ENCODE data around the gene SPATA46. TPM values are rescaled to one million over a fixed set of nuclear protein-coding genes. Genes with fewer than 3 reads are reported as not detected.

Gene SPATA46
- total and polyA plus RNA-seq, 4 donors: not detected

GRCh38 chr1:162384601-162385279 lies 8.1 kb upstream of the SPATA46 start:
- H3K9me3 ChIP-seq (ENCODE audit: control insufficient read depth in 4 of 4, insufficient read depth in 3 of 4, low read length in 3 of 4): no peaks in the 10 kb centered on the region
- no peak for DNase-seq
- no peak for TF ChIP-seq CTCF (IDR thresholded peaks at IDR 0.05; ENCODE audit: control extremely low read depth, extremely low read depth)
- WGBS, 2 donors: 93 to 98% methylated on average over 10 of the region's 10 CpGs
- no peak for ATAC-seq (ENCODE audit: insufficient read depth, low FRiP score)
- H3K27ac ChIP-seq (ENCODE audit: low read depth in 1 of 2, low read length in 1 of 2): no peak overlapping the region
- no peak overlapping the region for H3K9ac ChIP-seq (ENCODE audit: insufficient read depth in 1 of 2, low read length in 2 of 2)
- H3K27me3 ChIP-seq (ENCODE audit: control insufficient read depth in 3 of 3, insufficient read depth in 3 of 3, low read length in 2 of 3): no peaks in the 10 kb centered on the region
- H3K36me3 ChIP-seq (ENCODE audit: control insufficient read depth in 4 of 4, insufficient read depth in 4 of 4, low read length in 4 of 4): no peaks in the 10 kb centered on the region
- H3K4me3 ChIP-seq: no peak overlapping the region
- peaks cover 0 to 3% (median 0%) of the 10 kb centered on the region in 5 donors for H3K4me1 ChIP-seq (ENCODE audit: control insufficient read depth in 5 of 5, insufficient read depth in 5 of 5, low read length in 5 of 5)

DNA sequence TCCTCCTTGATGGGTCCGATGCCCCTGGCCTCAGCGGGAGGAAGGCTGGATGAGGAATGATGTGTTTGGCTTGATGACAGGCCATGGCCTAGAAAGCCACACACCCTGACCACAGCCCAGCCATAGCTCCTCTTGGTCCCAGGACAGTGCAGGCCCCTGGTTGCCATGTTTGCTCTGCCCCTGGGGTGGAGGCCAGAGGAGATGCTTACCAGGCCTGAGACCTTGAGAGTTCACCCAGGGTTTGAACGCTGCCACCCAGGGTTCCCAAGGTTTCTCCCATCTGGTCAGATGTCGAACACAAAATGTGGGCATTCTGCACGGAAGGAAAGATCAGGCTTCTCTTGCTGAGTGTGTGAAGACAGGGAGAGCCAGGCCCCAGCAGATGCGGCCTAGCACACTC lies 7.5 kb upstream of the SPATA46 start:
- WGBS, 2 donors: 94 to 97% methylated on average over 6 of the region's 6 CpGs
- no peak overlapping the region for H3K27ac ChIP-seq (ENCODE audit: low read depth in 1 of 2, low read length in 1 of 2)
- DNase-seq (no peak), ATAC-seq (ENCODE audit: insufficient read depth, low FRiP score) (no peak)
- H3K9me3 ChIP-seq (ENCODE audit: control insufficient read depth in 4 of 4, insufficient read depth in 3 of 4, low read length in 3 of 4): no peaks in the 10 kb centered on the region
- H3K9ac ChIP-seq (ENCODE audit: insufficient read depth in 1 of 2, low read length in 2 of 2): no peak overlapping the region
- H3K4me1 ChIP-seq (ENCODE audit: control insufficient read depth in 5 of 5, insufficient read depth in 5 of 5, low read length in 5 of 5): peaks cover 0 to 3% (median 0%) of the 10 kb centered on the region in 5 donors
- no peaks in the 10 kb centered on the region for H3K36me3 ChIP-seq (ENCODE audit: control insufficient read depth in 4 of 4, insufficient read depth in 4 of 4, low read length in 4 of 4)
- no peak for TF ChIP-seq CTCF (IDR thresholded peaks at IDR 0.05; ENCODE audit: control extremely low read depth, extremely low read depth)
- no peaks in the 10 kb centered on the region for H3K27me3 ChIP-seq (ENCODE audit: control insufficient read depth in 3 of 3, insufficient read depth in 3 of 3, low read length in 2 of 3)
- H3K4me3 ChIP-seq: no peak overlapping the region

GRCh38 chr1:162383516-162383915 lies 6.9 kb upstream of the SPATA46 start:
- H3K27ac ChIP-seq (ENCODE audit: low read depth in 1 of 2, low read length in 1 of 2): no peak overlapping the region
- no peaks in the 10 kb centered on the region for H3K9me3 ChIP-seq (ENCODE audit: control insufficient read depth in 4 of 4, insufficient read depth in 3 of 4, low read length in 3 of 4)
- H3K4me1 ChIP-seq (ENCODE audit: control insufficient read depth in 5 of 5, insufficient read depth in 5 of 5, low read length in 5 of 5): peaks cover 0 to 3% (median 0%) of the 10 kb centered on the region in 5 donors
- no peak for ATAC-seq (ENCODE audit: insufficient read depth, low FRiP score)
- no peak overlapping the region for H3K9ac ChIP-seq (ENCODE audit: insufficient read depth in 1 of 2, low read length in 2 of 2)
- 95% methylated on average over 8 of the region's 8 CpGs for WGBS, 2 donors
- no peak for TF ChIP-seq CTCF (IDR thresholded peaks at IDR 0.05; ENCODE audit: control extremely low read depth, extremely low read depth)
- H3K36me3 ChIP-seq (ENCODE audit: control insufficient read depth in 4 of 4, insufficient read depth in 4 of 4, low read length in 4 of 4): no peaks in the 10 kb centered on the region
- no peak overlapping the region for H3K4me3 ChIP-seq
- no peak for DNase-seq
- H3K27me3 ChIP-seq (ENCODE audit: control insufficient read depth in 3 of 3, insufficient read depth in 3 of 3, low read length in 2 of 3): no peaks in the 10 kb centered on the region

GRCh38 chr1:162383091-162383490 lies 6.4 kb upstream of the SPATA46 start:
- no peak overlapping the region for H3K4me3 ChIP-seq
- H3K9ac ChIP-seq (ENCODE audit: insufficient read depth in 1 of 2, low read length in 2 of 2): no peak overlapping the region
- ATAC-seq (ENCODE audit: insufficient read depth, low FRiP score): no peak
- H3K27ac ChIP-seq (ENCODE audit: low read depth in 1 of 2, low read length in 1 of 2): no peak overlapping the region
- H3K27me3 ChIP-seq (ENCODE audit: control insufficient read depth in 3 of 3, insufficient read depth in 3 of 3, low read length in 2 of 3): no peaks in the 10 kb centered on the region
- no peak for DNase-seq
- no peaks in the 10 kb centered on the region for H3K9me3 ChIP-seq (ENCODE audit: control insufficient read depth in 4 of 4, insufficient read depth in 3 of 4, low read length in 3 of 4)
- H3K36me3 ChIP-seq (ENCODE audit: control insufficient read depth in 4 of 4, insufficient read depth in 4 of 4, low read length in 4 of 4): no peaks in the 10 kb centered on the region
- H3K4me1 ChIP-seq (ENCODE audit: control insufficient read depth in 5 of 5, insufficient read depth in 5 of 5, low read length in 5 of 5): peaks cover 0 to 3% (median 0%) of the 10 kb centered on the region in 5 donors
- TF ChIP-seq CTCF (IDR thresholded peaks at IDR 0.05; ENCODE audit: control extremely low read depth, extremely low read depth): no peak
- WGBS, 2 donors: 95 to 96% methylated on average over 6 of the region's 6 CpGs

Data from lung (tissue), 12 donors.